ENCODE measurements around the gene SYT15. TPM values are rescaled to one million over a fixed set of nuclear protein-coding genes. Genes with fewer than 3 reads are reported as not detected.
"Not testable (repeated sequence)": the region's sequence is repeated elsewhere in the genome, so short reads cannot be mapped to it uniquely, and the experiment has no call there.

Gene SYT15
- total and polyA plus RNA-seq, 2 of the 4 experiments (the other 2 are of a cell fraction), result 0.54 to 0.68 TPM

DNA sequence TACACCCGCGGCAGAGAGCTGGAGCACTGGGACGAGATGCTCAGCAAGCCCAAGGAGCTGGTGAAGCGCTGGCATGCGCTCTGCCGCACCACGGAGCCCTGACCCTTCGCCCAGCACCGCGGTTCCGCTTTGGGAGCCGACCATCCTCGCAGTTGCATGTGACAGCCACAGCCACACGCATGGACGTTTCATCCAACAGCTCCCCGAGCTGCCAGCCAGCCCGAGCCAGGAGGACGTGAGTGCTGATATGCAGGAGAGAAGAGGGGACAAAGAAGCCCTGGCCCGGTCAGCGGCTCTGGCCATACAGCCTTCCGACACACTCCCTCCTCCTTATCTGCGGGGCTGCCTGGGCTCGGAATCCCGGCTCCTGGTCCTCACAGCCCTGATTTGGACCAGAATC is 8.6 kb downstream of the SYT15 start:
- H3K79me1 ChIP-seq (ENCODE audit: low read depth in 1 of 2, low read length in 2 of 2); H3K4ac ChIP-seq (ENCODE audit: low read depth, low read length); H3K56ac ChIP-seq (ENCODE audit: extremely low read depth, insufficient read depth, low read length); POLR2A ChIA-PET (ENCODE audit: unreplicated experiment); H3K4me2 ChIP-seq (ENCODE audit: low read depth, low read length); H2AFZ ChIP-seq (replicated peaks; ENCODE audit: low read length, poor library complexity); ATAC-seq (ENCODE audit: low read depth); H3K9ac ChIP-seq (ENCODE audit: low read depth, low read length); H4K20me1 ChIP-seq (ENCODE audit: insufficient read depth, low read length); H4K5ac ChIP-seq (ENCODE audit: low read depth, low read length); H3K14ac ChIP-seq (replicated peaks; ENCODE audit: low read depth, low read length); H4K91ac ChIP-seq (ENCODE audit: insufficient read depth, low read depth, low read length); H2AK5ac ChIP-seq (ENCODE audit: low read depth, low read length); H3K9me1 ChIP-seq (ENCODE audit: insufficient read depth, low read length); intact Hi-C loops (cut with micrococcal nuclease); H3K36me3 ChIP-seq (ENCODE audit: control insufficient read depth, insufficient read depth, low read length); BruUV-seq (replicated peaks); H3K4me3 ChIP-seq (ENCODE audit: insufficient read depth, low read depth, low read length); CTCF ChIA-PET; H2BK5ac ChIP-seq (ENCODE audit: low read depth, low read length, poor library complexity, severe bottlenecking); H3K18ac ChIP-seq (ENCODE audit: low read depth, low read length); H4K8ac ChIP-seq (ENCODE audit: low read depth in 2 of 2, low read length in 2 of 2); H2AK9ac ChIP-seq (replicated peaks; ENCODE audit: low read depth, low read length, poor library complexity); H3K27me3 ChIP-seq (ENCODE audit: control insufficient read depth, insufficient read depth, low read length); H2BK20ac ChIP-seq (ENCODE audit: low read depth, low read length); H3K9me3 ChIP-seq (ENCODE audit: control insufficient read depth, insufficient read depth, low read length); H3K23ac ChIP-seq (ENCODE audit: low read depth, low read length); in situ Hi-C loops (cut with MboI; ENCODE audit: low sequenced_read_pairs); H2BK120ac ChIP-seq (ENCODE audit: low read depth, low read length); dilution Hi-C loops (cut with HindIII; ENCODE audit: low sequenced_read_pairs, unreplicated experiment); DNase-seq; H3K27ac ChIP-seq (ENCODE audit: insufficient read depth, low read length); H2BK15ac ChIP-seq (ENCODE audit: low read depth, low read length); H3K4me1 ChIP-seq (ENCODE audit: control insufficient read depth, insufficient read depth, low read length): not testable (repeated sequence)
- WGBS, 2 experiments (ENCODE audit: extremely low coverage in 2 of 2, insufficient read length in 1 of 2), result no CpG with 5 or more reads among the region's 24 CpGs

- dilution Hi-C loops (cut with HindIII; ENCODE audit: low sequenced_read_pairs, unreplicated experiment); BruUV-seq (replicated peaks); H3K36me3 ChIP-seq (ENCODE audit: control insufficient read depth, insufficient read depth, low read length); ATAC-seq (ENCODE audit: low read depth); H3K18ac ChIP-seq (ENCODE audit: low read depth, low read length); CTCF ChIA-PET; H3K4me3 ChIP-seq (ENCODE audit: insufficient read depth, low read depth, low read length); H3K9ac ChIP-seq (ENCODE audit: low read depth, low read length); H3K4me1 ChIP-seq (ENCODE audit: control insufficient read depth, insufficient read depth, low read length); H3K9me1 ChIP-seq (ENCODE audit: insufficient read depth, low read length); H3K14ac ChIP-seq (replicated peaks; ENCODE audit: low read depth, low read length); H2BK120ac ChIP-seq (ENCODE audit: low read depth, low read length); H2BK15ac ChIP-seq (ENCODE audit: low read depth, low read length); H2AK5ac ChIP-seq (ENCODE audit: low read depth, low read length); H2AK9ac ChIP-seq (replicated peaks; ENCODE audit: low read depth, low read length, poor library complexity); DNase-seq; H2AFZ ChIP-seq (replicated peaks; ENCODE audit: low read length, poor library complexity); H2BK5ac ChIP-seq (ENCODE audit: low read depth, low read length, poor library complexity, severe bottlenecking); H4K5ac ChIP-seq (ENCODE audit: low read depth, low read length); H3K56ac ChIP-seq (ENCODE audit: extremely low read depth, insufficient read depth, low read length); H2BK20ac ChIP-seq (ENCODE audit: low read depth, low read length); H3K4me2 ChIP-seq (ENCODE audit: low read depth, low read length); H3K23ac ChIP-seq (ENCODE audit: low read depth, low read length); H4K20me1 ChIP-seq (ENCODE audit: insufficient read depth, low read length); H3K4ac ChIP-seq (ENCODE audit: low read depth, low read length); H3K27ac ChIP-seq (ENCODE audit: insufficient read depth, low read length); H4K91ac ChIP-seq (ENCODE audit: insufficient read depth, low read depth, low read length); H3K9me3 ChIP-seq (ENCODE audit: control insufficient read depth, insufficient read depth, low read length); H3K27me3 ChIP-seq (ENCODE audit: control insufficient read depth, insufficient read depth, low read length); H3K79me1 ChIP-seq (ENCODE audit: low read depth in 1 of 2, low read length in 2 of 2); intact Hi-C loops (cut with micrococcal nuclease); in situ Hi-C loops (cut with MboI; ENCODE audit: low sequenced_read_pairs); POLR2A ChIA-PET (ENCODE audit: unreplicated experiment); H4K8ac ChIP-seq (ENCODE audit: low read depth in 2 of 2, low read length in 2 of 2): not testable (repeated sequence)
- WGBS, 2 experiments (ENCODE audit: extremely low coverage in 2 of 2, insufficient read length in 1 of 2), result no CpG with 5 or more reads among the region's 3 CpGs
Measured at GRCh38 chr10:46588221-46588620, 9.3 kb downstream of the SYT15 start.

Data from IMR-90 (cell line).